Tongue (tissue), 2 donors: ENCODE results near the gene GNG2. TPM values are rescaled to one million over a fixed set of nuclear protein-coding genes. Genes with fewer than 3 reads are reported as not detected.
A peak's percentile ranks its signal among the peaks of the same experiment; 100 is the strongest.

ENCODE experiments used
- DNase-seq: peaks from one replicate; pipeline ENCODE4 v3.0.0-alpha.2; 2015
- total RNA-seq: library from RNA; depleted of rRNA; stranded (reverse); fragments of >200 nt; gene quantifications from one replicate; pipeline ENCODE4 v1.2.3, GENCODE V29; 2014

Gene GNG2
- total RNA-seq, 1 donor from 2014 or later = 45.1 TPM

GRCh38 chr14:51942971-51943370 lies 82.6 kb downstream of the GNG2 start:
- DNase-seq = no peak

DNA sequence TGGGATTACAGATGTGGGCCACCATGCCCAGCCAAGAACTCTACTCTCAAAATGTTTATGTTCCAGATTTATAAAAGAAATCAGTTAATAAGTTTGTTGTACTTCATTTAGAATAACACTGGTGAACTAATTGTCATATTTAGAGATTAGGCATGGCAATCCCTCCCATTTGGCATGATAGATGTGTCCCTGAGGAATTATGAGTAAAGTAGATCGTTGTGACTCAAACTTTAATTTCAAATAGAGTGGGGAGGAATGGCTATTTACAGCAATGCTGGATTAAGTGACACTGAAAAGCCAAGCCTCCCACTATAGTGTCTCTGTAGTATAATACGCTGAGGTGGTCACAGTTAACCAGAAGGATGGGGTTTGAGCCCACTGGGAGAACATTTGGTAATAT lies 89.6 kb downstream of the GNG2 start:
- DNase-seq = no peak

DNA sequence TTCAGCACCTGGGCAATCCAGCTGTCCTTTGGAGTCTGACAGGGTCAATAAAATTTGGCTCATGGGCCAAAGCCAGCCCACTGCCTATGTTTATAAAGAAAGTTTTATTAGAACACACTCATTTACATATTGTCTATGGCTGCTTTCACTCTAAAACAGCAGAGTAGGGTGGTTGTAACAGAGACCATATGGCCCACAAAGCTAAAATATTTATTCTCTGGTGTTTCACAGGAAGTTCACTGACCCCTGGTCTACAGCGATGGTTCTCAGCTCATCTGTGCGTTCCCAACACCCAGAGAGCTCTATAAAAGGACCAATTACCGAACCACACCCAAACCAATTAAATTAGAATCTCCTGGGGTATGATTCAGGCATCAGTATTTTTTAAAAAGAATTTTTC lies 91.2 kb downstream of the GNG2 start:
- DNase-seq = no peak

DNA sequence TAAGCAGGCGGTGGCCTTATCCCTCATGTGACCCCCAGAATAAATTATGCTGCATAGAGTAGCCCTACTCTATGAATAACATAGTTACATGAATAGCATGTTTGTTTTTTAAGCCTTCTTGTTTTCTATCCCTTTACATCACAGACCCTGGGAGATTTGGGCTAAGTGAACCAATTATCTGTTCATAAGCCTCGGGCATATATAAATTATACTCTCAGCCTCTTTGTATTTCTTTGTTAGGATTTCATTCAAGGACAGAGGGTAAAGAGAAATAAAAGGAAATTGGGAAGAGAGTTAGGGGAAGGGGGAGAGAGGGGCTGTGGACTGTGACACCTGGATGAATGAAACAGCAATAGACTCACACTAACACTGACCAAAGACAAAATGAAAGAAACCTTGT lies 93.6 kb downstream of the GNG2 start:
- no peak for DNase-seq

DNA sequence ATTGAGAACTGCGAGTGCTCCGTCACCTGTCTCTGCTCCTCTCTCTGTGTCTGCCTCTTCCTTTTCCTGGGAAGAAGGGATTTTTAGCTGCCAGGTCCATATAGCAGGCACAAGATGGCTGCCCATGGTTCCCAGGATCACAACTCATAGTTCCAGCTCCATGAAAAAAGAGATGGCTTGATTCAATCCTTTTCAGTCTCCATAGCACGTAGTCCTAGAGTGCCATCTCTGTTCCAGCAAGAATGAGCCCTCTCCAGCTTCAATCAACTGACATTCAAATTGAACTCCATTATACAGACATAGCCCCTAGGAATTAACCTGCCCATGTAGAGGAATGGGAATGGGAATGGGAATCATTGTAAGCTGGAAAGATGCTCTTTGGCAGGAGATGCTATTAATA lies 94.2 kb downstream of the GNG2 start:
- no peak for DNase-seq

- no peak for DNase-seq
Measured at GRCh38 chr14:51957950-51958349, 97.5 kb downstream of the GNG2 start.

DNA sequence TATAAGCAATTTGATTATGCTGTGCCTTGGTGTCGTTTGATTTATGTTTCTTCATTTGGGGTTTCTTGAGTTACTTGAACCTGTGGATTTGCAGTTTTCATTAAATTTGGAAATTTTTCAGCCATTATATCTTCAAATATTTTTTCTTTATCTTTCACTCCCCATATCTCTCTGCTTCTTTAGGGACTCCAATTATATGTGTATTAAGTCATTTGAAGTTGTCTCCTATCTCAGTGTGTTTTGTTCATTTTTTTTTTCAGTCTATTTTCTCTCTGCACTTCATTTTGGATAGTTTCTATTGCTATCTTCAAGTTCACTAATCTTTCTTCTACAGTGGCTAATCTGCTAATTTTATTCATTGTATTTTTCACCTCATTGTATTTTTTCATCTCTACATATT lies 99.5 kb downstream of the GNG2 start:
- DNase-seq = no peak

DNA sequence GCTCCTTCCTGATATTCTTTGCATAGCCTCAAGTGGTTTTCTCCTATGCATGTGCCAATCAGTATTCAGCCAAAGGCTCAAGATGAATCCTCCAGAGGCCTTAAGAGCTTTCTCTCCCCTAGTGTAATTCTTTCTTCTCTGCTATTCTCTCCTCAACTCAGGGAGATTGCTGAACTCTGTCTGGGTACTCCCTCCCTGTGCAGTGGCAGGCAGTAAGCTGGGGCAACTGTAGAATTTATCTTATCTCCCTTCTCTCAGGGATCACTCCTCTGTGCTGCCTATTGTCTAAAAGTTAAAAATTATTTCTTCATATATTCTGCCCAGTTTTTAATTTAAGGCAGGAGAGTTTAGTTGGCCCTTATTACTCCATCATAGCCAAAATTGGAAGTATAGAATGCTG lies 100.5 kb downstream of the GNG2 start:
- DNase-seq = no peak

GRCh38 chr14:51962711-51963110 lies 102.3 kb downstream of the GNG2 start:
- no peak for DNase-seq

DNA sequence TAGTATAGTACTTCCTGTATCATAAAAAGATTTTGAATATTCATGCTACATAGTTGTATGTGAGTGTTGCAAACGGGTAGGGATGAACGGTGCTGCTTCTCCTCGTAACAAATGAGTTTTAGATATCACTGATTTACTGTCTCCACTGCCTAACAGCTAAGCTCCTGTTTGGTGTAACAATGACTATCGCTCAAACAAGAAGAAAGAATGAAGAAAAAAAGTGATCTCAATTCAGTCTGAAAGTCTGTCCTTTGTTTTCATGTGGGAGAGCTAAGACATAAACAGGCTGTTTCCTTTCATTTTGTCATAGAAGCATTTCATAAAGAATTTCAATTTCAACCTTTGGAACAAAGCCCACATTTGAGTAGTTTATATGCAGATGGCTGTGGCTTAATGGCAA lies 102.9 kb downstream of the GNG2 start:
- DNase-seq = peak; percentile 75

DNA sequence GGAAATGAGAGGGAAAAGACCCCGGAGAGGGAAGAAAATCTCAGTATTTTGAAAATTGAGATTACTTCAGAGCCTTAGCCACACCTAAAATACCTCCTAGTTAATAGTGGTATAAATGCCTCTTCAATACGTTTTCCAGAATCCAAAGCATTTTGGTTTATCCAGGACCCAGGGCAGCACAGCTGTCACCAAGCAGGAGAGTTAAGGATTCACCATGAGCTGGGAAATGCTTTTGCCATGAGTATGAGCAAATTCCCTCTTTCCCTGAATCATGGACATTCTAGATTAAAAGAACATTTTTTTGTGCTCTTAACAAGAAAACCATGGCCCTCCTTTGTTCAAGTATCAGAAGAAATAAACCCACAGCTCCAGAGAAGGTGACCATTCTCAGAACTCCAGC lies 107.1 kb downstream of the GNG2 start:
- no peak for DNase-seq

DNA sequence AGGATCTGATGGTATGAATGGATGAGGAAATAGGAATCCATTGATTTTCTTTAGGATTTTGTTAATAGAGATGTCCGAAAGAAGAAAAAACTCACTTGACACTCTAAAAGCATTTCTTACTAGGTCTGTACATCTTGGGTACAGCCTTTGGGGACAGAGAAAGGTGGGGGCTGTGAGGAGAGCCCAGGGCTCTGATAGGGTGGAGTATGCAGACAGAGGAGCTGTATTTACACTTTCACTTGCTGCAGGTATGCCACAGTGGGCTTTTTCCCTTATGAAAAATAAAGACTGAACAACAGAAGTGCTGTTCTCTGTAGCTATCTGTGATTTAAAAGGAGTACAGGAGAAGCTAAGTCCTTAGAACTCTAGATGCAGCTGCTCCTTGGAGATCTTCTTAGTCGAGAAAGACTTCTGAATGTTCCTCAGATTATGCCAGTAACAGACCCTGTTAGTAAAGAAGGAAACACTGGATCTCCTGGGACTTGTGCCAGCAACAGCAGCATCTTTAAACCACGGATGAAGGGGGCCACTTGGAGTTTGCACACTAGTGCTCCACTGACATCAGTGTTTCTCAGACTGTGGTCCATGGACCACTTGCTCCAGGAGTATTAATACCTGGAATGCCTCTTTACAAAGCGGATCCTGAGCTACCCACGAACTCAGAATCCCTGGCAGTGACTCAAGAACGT lies 109.6 kb downstream of the GNG2 start:
- no peak for DNase-seq

DNA sequence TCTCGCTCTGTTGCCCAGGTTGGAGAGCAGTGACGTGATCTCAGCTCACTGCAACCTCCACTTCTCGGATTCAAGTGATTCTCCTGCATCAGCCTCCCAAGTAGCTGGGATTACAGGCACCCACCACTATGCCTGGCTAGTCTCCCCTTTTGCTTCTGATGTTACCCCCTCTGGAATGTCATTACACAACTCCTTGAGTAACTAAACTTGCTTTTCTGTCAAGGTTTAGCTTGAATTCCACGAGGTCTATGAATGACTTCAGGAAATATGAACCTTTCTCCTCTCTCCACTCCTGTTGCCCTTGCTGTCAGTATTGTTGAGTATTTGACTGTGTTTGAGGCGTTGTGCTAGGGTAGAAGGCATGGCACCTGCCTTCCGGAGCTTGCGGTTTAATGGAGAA lies 112.2 kb downstream of the GNG2 start:
- DNase-seq = no peak

DNA sequence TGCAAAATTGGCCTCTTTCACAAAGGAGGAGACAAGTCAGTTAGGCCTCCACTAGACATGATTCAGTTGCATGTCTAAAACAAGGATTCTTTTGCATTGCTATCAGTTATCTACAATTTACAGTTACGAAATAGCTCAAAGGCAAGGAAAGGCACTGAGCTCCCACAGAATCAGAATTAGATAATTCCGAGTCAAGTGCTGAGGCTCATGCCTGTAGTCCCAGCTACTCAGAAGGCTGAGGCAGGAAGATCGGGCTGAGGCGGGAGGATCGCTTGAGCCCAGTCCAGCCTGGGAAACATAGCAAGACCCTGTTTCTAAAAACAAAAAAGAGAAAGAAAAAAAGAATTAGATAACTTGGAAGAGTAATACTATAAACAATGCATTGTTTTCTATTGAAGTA lies 116.7 kb downstream of the GNG2 start:
- no peak for DNase-seq

- DNase-seq = no peak
Measured at GRCh38 chr14:51978681-51979085, 118.3 kb downstream of the GNG2 start.

GRCh38 chr14:51979088-51979709 lies 118.8 kb downstream of the GNG2 start:
- peak; percentile 92 for DNase-seq

DNA sequence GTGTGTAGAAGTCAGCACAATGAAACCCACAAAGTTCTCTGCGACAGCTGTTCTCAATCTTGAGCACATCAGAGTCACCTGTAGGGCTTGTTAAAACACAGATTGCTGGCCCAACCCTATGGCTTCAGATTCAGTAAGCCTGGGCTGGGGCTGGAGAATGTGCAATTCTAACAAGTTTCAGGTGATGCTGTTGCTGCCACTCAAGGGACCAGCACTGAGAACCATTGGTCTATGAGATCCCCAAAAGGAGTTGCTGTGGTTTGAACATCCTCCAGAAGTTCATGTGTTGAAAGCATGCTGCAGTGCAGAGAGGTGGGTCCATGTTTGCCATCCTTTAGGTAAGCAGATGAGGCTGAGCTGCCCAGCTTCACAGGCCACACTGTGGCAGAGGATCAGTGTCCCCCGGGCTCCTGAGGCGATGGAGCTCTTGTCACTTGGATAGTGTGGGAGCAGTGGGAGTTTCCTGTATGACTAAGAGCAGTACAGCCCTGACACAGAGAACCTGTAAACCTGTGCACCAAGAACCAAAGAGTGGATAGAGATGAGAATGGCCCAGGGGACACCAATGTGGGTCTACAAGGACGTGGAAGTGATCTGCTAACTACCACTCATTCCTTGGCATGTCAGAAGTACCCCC lies 120.9 kb downstream of the GNG2 start:
- DNase-seq = no peak

GRCh38 chr14:51988221-51988620 lies 127.8 kb downstream of the GNG2 start:
- no peak for DNase-seq

- DNase-seq = peak; percentile 97
Measured at GRCh38 chr14:51989293-51990234, 129.2 kb downstream of the GNG2 start, which contains the start of gene RTRAF. RTRAF (plus strand) TSS chr14:51989546; CDS start chr14:51989640, 94 bp downstream.

DNA sequence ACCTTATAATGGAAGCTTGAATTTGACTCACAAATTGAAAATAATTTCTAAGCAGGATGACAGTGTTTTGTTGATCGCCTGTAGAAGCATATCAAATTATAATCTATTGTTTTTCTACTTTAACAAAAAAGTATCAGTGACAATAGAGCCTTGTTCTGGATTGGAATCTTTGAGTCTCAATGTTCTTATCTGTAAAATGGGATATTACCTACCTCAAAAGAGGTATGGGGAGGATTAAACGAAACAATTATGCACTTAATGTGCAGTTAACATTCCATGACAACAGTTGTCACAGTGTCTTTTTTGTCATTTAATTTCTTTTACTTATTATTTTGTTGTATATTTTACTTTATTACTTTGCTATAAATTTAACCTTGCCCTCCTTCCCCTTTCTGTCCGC lies 130.1 kb downstream of the GNG2 start:
- DNase-seq = no peak

- no peak for DNase-seq
Measured at GRCh38 chr14:51993285-51993920, 133.0 kb downstream of the GNG2 start.

DNA sequence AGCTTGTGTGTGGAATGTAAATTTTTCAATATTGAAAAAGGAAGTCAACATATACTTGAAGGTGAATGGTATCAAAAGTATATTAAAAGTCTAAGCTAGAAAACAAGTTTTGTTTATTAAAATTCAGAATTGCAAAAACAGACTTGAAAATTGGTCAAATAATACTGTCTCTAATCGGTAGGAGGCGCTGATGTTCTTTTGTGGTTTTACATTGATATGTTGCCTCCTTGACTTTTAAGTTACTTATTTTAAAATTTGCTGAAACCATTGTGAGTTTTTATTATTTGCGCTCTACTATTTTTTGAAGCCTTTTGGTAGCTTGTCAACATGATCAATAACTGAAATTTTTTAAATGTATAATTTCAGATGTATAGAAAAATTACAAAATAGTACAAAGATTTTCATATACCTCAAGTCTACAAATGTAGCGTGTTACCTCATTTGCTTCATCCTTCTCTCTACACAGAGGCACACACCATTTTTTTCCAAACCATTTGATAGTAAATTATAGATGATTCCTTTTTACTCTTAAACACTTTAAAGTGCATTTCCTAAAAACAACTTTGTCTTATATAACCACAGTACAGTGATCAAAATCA lies 135.8 kb downstream of the GNG2 start:
- peak; percentile 59 for DNase-seq
